Naive thymus-derived CD4-positive, alpha-beta T cell (primary cell): ENCODE results near the gene GAMT. TPM values are rescaled to one million over a fixed set of nuclear protein-coding genes. Genes with fewer than 3 reads are reported as not detected.

Experiments
- ATAC-seq: fragments of 150-1000 bp; cut with Tn5 transposase; 2 replicates; pipeline ENCODE4 v1.10.0; 2021; ENCODE audit warnings: mild to moderate bottlenecking, moderate library complexity
- CTCF ChIA-PET: fragments of 350-600 bp; sonication (Branson Sonifier 250); formaldehyde crosslinking; loops from one replicate; lab custom pipeline; 2021; ENCODE audit warnings: antibody characterized with exemption; lab: Charles Lee
- POLR2A ChIA-PET: fragments of 350-600 bp; sonication (Branson Sonifier 250); formaldehyde crosslinking; loops from one replicate; lab custom pipeline; 2021; ENCODE audit warnings: antibody characterized with exemption, inconsistent platforms; lab: Charles Lee
- DNase-seq, 9 donors: peaks; one replicate each; pipeline versions ENCODE4 v3.0.0 to v3.0.0-alpha.2; 2020 to 2022; ENCODE audit warnings: mixed read lengths in 1 of 9
- H3K27ac ChIP-seq: one replicate; pipeline ENCODE4 v1.7.0; 2013; ENCODE audit warnings: mild to moderate bottlenecking, low read depth, low read length, moderate library complexity
- H3K27me3 ChIP-seq, 2 donors: one replicate each; pipeline ENCODE4 v1.7.0; 2013; ENCODE audit warnings: low read length in 2 of 2, mild to moderate bottlenecking in 2 of 2, moderate library complexity in 2 of 2; ENCODE audit not compliant: control insufficient read depth in 2 of 2, insufficient read depth in 2 of 2
- H3K36me3 ChIP-seq, 3 experiments: 1 replicate in 2 of 3; 2 replicates in 1 of 3; pipeline ENCODE4 v1.7.0; 2013; ENCODE audit warnings: low read length in 3 of 3, mild to moderate bottlenecking in 3 of 3, moderate library complexity in 1 of 3; ENCODE audit not compliant: insufficient read depth in 3 of 3, control insufficient read depth in 2 of 3
- H3K4me1 ChIP-seq, 2 donors: one replicate each; pipeline ENCODE4 v1.7.0; 2013; ENCODE audit warnings: low read length in 2 of 2, mild to moderate bottlenecking in 2 of 2, moderate library complexity in 1 of 2; ENCODE audit not compliant: control insufficient read depth in 2 of 2, insufficient read depth in 2 of 2
- H3K4me3 ChIP-seq: 2 replicates; pipeline ENCODE4 v1.7.0; 2013; ENCODE audit warnings: mild to moderate bottlenecking, low read length
- H3K9me3 ChIP-seq, 3 experiments: 1 replicate in 2 of 3; 2 replicates in 1 of 3; pipeline ENCODE4 v1.7.0; 2013; ENCODE audit warnings: low read length in 3 of 3; ENCODE audit not compliant: control insufficient read depth in 2 of 3
- H3K27ac Mint-ChIP-seq, 9 donors: one replicate each; pipeline ENCODE4 v1.8.0; 2020 to 2022; ENCODE audit warnings: mixed read lengths in 9 of 9, mild to moderate bottlenecking in 8 of 9, moderate library complexity in 5 of 9, inconsistent platforms in 2 of 9
- H3K27me3 Mint-ChIP-seq, 5 donors: one replicate each; pipeline ENCODE4 v1.8.0; 2021 to 2022; ENCODE audit warnings: mixed read lengths in 5 of 5, mild to moderate bottlenecking in 1 of 5
- H3K36me3 Mint-ChIP-seq, 5 donors: one replicate each; pipeline ENCODE4 v1.8.0; 2020 to 2022; ENCODE audit warnings: mixed read lengths in 5 of 5, mild to moderate bottlenecking in 3 of 5, inconsistent platforms in 1 of 5
- H3K4me1 Mint-ChIP-seq, 7 donors: one replicate each; pipeline ENCODE4 v1.8.0; 2020 to 2022; ENCODE audit warnings: mixed read lengths in 7 of 7, mild to moderate bottlenecking in 3 of 7, inconsistent platforms in 1 of 7
- H3K4me3 Mint-ChIP-seq, 10 donors: one replicate each; pipeline ENCODE4 v1.8.0; 2020 to 2022; ENCODE audit warnings: mild to moderate bottlenecking in 10 of 10, mixed read lengths in 10 of 10, moderate library complexity in 6 of 10, inconsistent platforms in 2 of 10
- H3K9me3 Mint-ChIP-seq, 11 donors: one replicate each; pipeline ENCODE4 v1.8.0; 2020 to 2022; ENCODE audit warnings: mixed read lengths in 11 of 11, mild to moderate bottlenecking in 4 of 11, inconsistent platforms in 1 of 11, moderate library complexity in 1 of 11
- intact Hi-C, 2 donors: fragments of 100-400 bp; cut with micrococcal nuclease; formaldehyde crosslinking; loops; one replicate each; pipeline ENCODE4 v1.15.1; 2023
- polyA plus RNA-seq, 2 donors: library from polyadenylated mRNA; unstranded; fragments of 300-500 nt; fragmentation: Illumina TruSeq; gene quantifications; one replicate each; pipeline ENCODE4 v1.2.3, GENCODE V29; 2021
- total RNA-seq, 6 experiments: library from RNA in 5 of 6; stranded (reverse) in 5 of 6; gene quantifications; 1 replicate in 5 of 6; 2 replicates in 1 of 6; pipeline ENCODE4 v1.2.3 and lab custom pipeline; 2021 to 2026

The GAMT gene
- total and polyA plus RNA-seq, 7 experiments from 2014 or later: 10.9 to 32.3 (median 22.8) TPM

DNA sequence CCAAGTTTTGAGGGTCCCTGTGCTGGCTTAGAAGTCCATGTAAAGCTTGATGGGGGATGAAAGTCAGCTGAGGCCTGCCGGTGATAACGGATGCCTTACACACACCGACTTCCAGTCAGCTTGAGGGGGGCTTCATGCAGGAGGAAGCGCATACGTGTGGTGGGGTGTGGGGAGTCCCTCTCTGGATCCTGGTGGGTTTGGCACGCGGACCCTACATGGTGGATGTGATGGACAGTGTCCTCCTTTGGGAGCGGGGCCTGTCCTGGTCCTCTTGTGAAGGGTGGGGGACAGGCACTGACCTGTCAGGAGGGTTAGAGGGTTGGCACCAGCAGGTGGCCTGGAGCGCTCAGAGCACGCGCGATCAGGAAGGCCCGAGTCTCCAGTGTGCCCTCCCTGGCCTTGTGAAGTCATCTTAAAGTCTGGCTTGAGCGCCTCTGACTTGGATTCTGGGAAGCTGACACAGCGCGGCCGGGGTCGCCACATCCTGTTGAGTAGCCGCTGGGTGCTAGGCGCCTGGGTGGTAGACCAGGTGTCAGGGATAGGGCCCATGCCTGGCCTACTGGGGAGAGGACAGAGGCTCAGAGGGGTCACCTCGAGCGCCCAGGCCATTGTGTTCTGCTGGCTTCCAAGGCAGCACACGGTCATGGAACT is 8.9 kb upstream of the GAMT start:
- Histone ChIP-seq H3K4me3 (peak overlapping the region; percentile 83), H3K36me3 (peaks cover 0 to 48% (median 8%) of the 10 kb centered on the region in 3 experiments), H3K4me1 (peaks cover 45 to 53% of the 10 kb centered on the region in 2 donors), H3K9me3 (no peaks in the 10 kb centered on the region), H3K27ac (peak overlapping the region; percentile 98), H3K27me3 (no peaks in the 10 kb centered on the region)
- peak overlapping the region; percentile 65 to 93 (median 85) for H3K27ac Mint-ChIP-seq
- peaks cover 0 to 3% (median 0%) of the 10 kb centered on the region in 11 donors for H3K9me3 Mint-ChIP-seq
- intact Hi-C loops: no loop called here
- H3K4me3 Mint-ChIP-seq: peak overlapping the region; percentile 64 to 96 (median 94)
- peaks cover 0 to 7% (median 3%) of the 10 kb centered on the region in 5 donors for H3K36me3 Mint-ChIP-seq
- DNase-seq (no peak), ATAC-seq (no peak)
- ChIA-PET POLR2A (interaction anchor here (1.2 to 1.9 kb wide), 2 partner anchors 9 to 141 kb away, joined by 5 to 11 read pairs; partner anchors contain the start of gene CIRBP), CTCF (no interaction called here)
- H3K27me3 Mint-ChIP-seq: no peaks in the 10 kb centered on the region
- peaks cover 34 to 69% (median 59%) of the 10 kb centered on the region in 7 donors for H3K4me1 Mint-ChIP-seq

DNA sequence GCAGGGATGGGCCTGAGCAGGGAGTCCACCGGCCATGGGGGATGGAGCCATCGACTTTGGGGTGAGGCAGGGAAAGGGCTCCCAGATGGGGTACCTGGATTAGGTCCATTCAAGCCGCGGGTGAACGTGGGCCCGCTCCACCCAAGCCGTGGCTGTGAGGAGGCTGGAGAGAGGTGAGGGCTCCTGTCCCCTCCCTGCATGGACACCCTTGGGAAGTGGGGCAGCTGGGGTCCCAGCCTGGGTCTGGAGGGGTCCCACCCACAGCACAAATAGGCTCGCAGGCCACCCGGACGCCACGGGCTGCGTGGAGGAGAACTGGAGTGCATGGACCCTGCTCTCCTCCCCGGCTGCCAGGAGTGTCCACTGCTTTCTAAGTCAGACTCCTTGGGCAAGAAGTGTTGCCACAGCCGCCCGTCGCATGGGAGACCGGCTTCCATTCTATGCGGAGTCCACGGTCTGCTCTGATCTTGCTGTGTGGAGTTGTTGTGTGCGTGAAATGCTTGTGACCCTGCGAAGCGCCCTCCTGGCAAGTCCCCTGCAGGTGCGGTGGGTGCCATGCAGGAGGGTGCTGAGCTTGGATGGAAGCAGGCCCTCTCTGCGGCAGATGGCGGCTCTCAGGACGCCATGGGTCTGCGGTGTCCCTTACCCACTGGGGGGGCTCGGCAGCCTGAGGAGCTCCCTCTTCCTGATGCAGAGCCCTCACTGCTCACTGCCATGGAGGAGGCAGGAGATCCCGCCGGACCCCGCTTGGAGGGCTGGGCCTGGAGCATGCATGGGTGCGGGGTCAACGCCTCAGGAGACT is 8.1 kb upstream of the GAMT start:
- Mint-ChIP-seq H3K36me3 (peaks cover 0 to 7% (median 3%) of the 10 kb centered on the region in 5 donors), H3K9me3 (peaks cover 0 to 1% (median 0%) of the 10 kb centered on the region in 11 donors), H3K4me3 (peak overlapping the region; percentile 92 to 96 (median 94)), H3K4me1 (peaks cover 34 to 63% (median 53%) of the 10 kb centered on the region in 7 donors), H3K27me3 (no peaks in the 10 kb centered on the region), H3K27ac (peak overlapping the region; percentile 87 to 96 (median 93))
- no peaks in the 10 kb centered on the region for H3K9me3 ChIP-seq
- peaks cover 40 to 48% of the 10 kb centered on the region in 2 donors for H3K4me1 ChIP-seq
- DNase-seq: no peak
- no peak for ATAC-seq
- H3K27me3 ChIP-seq: no peaks in the 10 kb centered on the region
- ChIA-PET POLR2A (interaction anchor here (0.6 to 1.9 kb wide), 9 partner anchors 9 to 154 kb away, joined by 3 to 11 read pairs (median 3); partner anchors contain the start of genes CIRBP and REEP6), CTCF (interaction anchor here (1.2 kb wide), 1 partner anchor 10 kb away, joined by 3 read pairs; no protein-coding TSS in a partner anchor)
- H3K4me3 ChIP-seq: peak overlapping the region; percentile 83
- peaks cover 0 to 43% (median 8%) of the 10 kb centered on the region in 3 experiments for H3K36me3 ChIP-seq
- intact Hi-C loops: loop anchor here (5.0 to 10.0 kb wide), 5 partner anchors 165 to 1493 kb away; partner anchors contain the start of genes ATP5F1D (in 1 of the 2), CNN2 (in 1 of the 2), MIDN (in 1 of the 2) and RNF126 (in 1 of the 2)
- peak overlapping the region; percentile 98 for H3K27ac ChIP-seq

DNA sequence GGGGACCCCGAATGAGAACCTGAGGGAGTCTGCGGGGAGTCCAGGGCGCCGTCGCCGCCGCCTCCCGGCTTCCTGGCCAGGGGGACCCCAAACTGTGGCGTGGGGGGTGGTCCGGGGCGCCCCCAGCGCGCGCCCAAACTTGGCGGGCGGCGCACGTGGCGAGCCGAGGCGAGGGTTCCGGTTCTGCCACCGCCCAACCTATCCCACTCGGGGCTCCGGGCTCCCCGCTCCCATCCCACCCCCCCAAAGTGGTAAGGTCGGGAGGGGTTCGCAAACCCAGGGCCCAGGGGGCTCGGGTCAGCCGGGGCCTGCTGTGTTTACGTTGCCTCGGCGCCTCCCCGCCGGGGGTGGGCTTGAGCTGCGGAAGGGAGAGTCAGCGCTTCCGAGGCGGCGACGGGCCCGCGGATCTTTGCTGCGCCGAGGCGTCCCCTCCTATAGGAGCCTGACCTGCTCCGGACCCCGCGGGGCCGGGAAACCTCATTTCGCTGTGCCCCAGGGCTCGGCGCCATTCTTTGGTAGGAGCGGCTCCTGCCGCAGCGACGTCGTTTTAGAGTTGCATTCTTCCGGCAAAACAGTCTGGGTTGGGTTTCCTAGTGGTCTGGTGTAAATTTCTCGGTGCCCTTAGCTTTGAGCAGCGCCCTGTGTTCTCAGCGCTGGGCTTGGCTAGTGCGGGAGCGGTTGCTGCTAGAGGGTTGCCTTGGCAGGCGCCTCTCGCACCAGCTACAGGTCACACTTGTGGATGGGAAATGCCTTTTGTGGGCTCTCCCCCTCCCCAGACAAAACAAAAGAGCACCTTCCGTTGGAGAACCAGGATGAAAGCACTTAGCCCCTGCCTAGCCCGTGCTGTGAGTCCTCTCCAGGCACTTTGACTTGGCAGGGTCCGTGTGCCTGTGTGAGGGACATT is 7.2 kb upstream of the GAMT start:
- H3K36me3 ChIP-seq: peaks cover 0 to 36% (median 8%) of the 10 kb centered on the region in 3 experiments
- intact Hi-C loops: loop anchor here (5.0 to 10.0 kb wide), 5 partner anchors 164 to 1494 kb away; partner anchors contain the start of genes ATP5F1D (in 1 of the 2), CNN2 (in 1 of the 2), MIDN (in 1 of the 2) and RNF126 (in 1 of the 2)
- H3K4me1 Mint-ChIP-seq: peaks cover 34 to 56% (median 50%) of the 10 kb centered on the region in 7 donors
- H3K9me3 ChIP-seq: no peaks in the 10 kb centered on the region
- DNase-seq: peak; percentile 44 to 67 (median 60)
- no peaks in the 10 kb centered on the region for H3K27me3 ChIP-seq
- H3K36me3 Mint-ChIP-seq: peaks cover 0 to 7% (median 3%) of the 10 kb centered on the region in 5 donors
- POLR2A ChIA-PET: interaction anchor here (0.6 to 1.9 kb wide), 8 partner anchors 12 to 153 kb away, joined by 3 to 11 read pairs (median 3); partner anchors contain the start of genes CIRBP and REEP6
- peak overlapping the region; percentile 92 to 96 (median 94) for H3K4me3 Mint-ChIP-seq
- peak; percentile 2 for ATAC-seq
- CTCF ChIA-PET: interaction anchor here (1.2 kb wide), 1 partner anchor 10 kb away, joined by 3 read pairs; no protein-coding TSS in a partner anchor
- peaks cover 40 to 47% of the 10 kb centered on the region in 2 donors for H3K4me1 ChIP-seq
- H3K9me3 Mint-ChIP-seq: peaks cover 0 to 1% (median 0%) of the 10 kb centered on the region in 11 donors
- peak overlapping the region; percentile 83 for H3K4me3 ChIP-seq
- H3K27me3 Mint-ChIP-seq: no peaks in the 10 kb centered on the region
- peak overlapping the region; percentile 87 to 96 (median 93) for H3K27ac Mint-ChIP-seq
- H3K27ac ChIP-seq: peak overlapping the region; percentile 98

DNA sequence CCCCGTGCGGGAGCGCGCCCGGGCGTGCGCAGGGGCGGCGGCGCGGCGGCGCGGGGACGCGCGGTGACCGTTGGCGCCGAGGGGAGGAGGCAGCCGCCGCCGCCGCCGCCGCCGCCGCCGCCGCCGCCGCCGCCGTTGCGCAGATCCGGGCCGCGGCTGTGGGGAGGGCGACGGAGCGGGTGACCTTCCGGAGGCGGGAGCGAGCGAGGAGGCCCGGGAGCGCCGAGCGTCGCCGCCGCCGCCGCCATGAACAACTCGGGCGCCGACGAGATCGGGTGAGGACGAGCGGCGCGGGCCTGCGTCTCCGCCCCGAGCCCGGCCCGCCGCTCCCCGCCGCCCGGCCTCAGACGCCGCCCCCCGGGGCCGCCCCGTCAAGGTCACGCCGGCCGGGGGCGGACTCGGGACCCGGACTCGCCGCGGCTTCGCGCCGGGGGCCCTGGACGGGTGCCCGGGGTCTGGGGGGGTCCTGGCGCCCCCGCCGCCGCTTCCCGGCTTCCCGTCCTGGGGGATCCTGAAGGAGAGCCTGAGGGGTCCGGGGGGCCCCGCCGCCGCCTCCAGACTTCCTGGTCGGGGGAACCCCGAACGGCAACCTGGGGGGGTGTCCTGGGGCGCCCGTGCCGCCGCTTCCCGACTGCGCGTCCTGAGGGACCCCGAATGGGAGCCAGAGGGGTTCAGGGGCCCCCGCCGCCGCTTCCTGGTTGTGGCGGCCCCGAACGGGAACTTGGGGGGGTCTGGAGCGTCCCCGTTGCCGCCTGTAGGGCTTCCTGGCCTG is 6.4 kb upstream of the GAMT start, which contains the start of gene DAZAP1:
Gene DAZAP1, plus strand, starts transcription at position 59 of the 772 bp plus-strand sequence. Its CDS starts 188 bp downstream, at position 247.
- H3K4me1 ChIP-seq: peaks cover 40 to 43% of the 10 kb centered on the region in 2 donors

More for the DNA sequence above, 6.4 kb upstream of the GAMT start, which contains the start of gene DAZAP1:
- ATAC-seq: no peak
- Histone ChIP-seq H3K9me3 (no peaks in the 10 kb centered on the region), H3K27ac (peak within 1 kb of the TSS; percentile 98), H3K27me3 (no peaks in the 10 kb centered on the region), H3K4me3 (peak within 1 kb of the TSS; percentile 83), H3K36me3 (peaks cover 0 to 27% (median 4%) of the 10 kb centered on the region in 3 experiments)
- Mint-ChIP-seq H3K4me1 (peaks cover 34 to 55% (median 45%) of the 10 kb centered on the region in 7 donors), H3K27me3 (peaks cover 0 to 6% (median 0%) of the 10 kb centered on the region in 5 donors), H3K4me3 (peak within 1 kb of the TSS; percentile 79 to 96 (median 94)), H3K9me3 (peaks cover 0 to 1% (median 0%) of the 10 kb centered on the region in 11 donors), H3K36me3 (peaks cover 0 to 7% (median 3%) of the 10 kb centered on the region in 5 donors), H3K27ac (peak within 1 kb of the TSS; percentile 54 to 96 (median 90))
- POLR2A ChIA-PET: no interaction called here
- intact Hi-C loops: loop anchor here (1.0 to 10.0 kb wide), 19 partner anchors 24 to 1495 kb away; partner anchors contain the start of genes FAM174C (in 2 of the 2), MBD3 (in 2 of the 2), NDUFS7 (in 2 of the 2) and PTBP1 (in 2 of the 2)
- DNase-seq: peak in 7 of 9 donors; percentile 22 to 55 (median 39)
- CTCF ChIA-PET: no interaction called here
